PC-9 (cell line): Measurements from ENCODE around the gene PTPN11.

Source experiments
- CTCF ChIP-seq: fragments of 200-600 bp; sonication (generic); conservative IDR thresholded peaks from 2 replicates; pipeline ENCODE4 v1.6.1; 2017; ENCODE audit warnings: mixed run types, antibody characterized with exemption, mild to moderate bottlenecking, moderate library complexity
- EZH2 ChIP-seq: fragments of 200-600 bp; sonication (generic); IDR thresholded peaks from 2 replicates; pipeline ENCODE4 v1.8.0; 2017; ENCODE audit warnings: antibody characterized with exemption, low read depth

GRCh38 chr12:112370199-112370598 is 48.5 kb upstream of the PTPN11 start:
- TF ChIP-seq CTCF: no peak
- no peak for TF ChIP-seq EZH2
